ENCODE data around the gene FNIP1. TPM values are rescaled to one million over a fixed set of nuclear protein-coding genes. Genes with fewer than 3 reads are reported as not detected.

Gene FNIP1
- total and polyA plus RNA-seq, 2 of the 8 experiments (the other 6 are each of a cell fraction or from before 2014, with no cell fraction given), result 3.5 to 17.3 TPM

DNA sequence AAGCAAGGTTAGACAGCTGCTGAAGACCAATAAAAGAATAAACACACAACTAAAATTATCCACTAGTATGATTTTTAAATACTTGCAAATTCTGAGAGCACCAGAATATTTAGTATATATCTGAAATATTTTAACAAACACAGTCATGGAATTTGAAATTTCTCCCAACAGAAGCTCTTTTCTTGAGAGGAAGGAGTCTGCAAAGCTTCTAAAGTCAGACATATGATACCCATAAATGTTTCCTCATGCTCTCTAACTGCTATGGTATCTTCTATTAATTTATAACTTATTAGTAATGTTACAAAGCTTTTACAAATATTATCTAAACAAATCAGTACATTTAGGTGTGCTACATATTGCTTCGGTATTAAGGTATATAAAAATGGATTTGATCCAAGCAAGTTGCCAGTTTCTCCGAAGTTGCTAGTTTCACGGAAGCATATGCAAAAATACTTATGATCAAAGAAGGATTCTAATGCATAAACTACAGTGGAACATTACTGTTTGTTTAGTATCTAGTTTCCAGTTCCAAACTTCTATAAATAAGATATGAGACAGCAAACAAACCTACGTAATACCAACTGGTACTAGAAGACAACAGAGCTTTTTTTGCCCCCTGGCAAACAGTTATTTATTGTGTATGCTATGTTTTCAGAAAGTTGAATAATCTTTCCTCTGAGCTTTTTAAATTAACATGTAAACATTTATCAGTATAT, 22.0 kb downstream of the FNIP1 start:
- Histone ChIP-seq H2BK15ac (ENCODE audit: low read length) (no peak overlapping the region), H4K91ac (replicated peaks; ENCODE audit: insufficient read length, low read length) (no peak overlapping the region), H3K14ac (ENCODE audit: insufficient read length) (no peak overlapping the region), H3K79me2 (ENCODE audit: control insufficient read depth in 1 of 2, insufficient read depth in 2 of 2, low read length in 2 of 2) (peaks cover 0 to 76% of the 10 kb centered on the region in 2 experiments; a peak in 2 of 4 replicates), H3K9ac (replicated peaks in 1 of 4; ENCODE audit: extremely low read depth in 1 of 4, low read depth in 3 of 4, low read length in 3 of 4) (no peak overlapping the region), H3K4me1 (replicated peaks in 1 of 4; ENCODE audit: control insufficient read depth in 3 of 4, insufficient read depth in 4 of 4, low read length in 3 of 4) (no peaks in the 10 kb centered on the region), H4K20me1 (replicated peaks in 1 of 2; ENCODE audit: control insufficient read depth in 1 of 2, insufficient read depth in 2 of 2, low read length in 2 of 2) (peaks cover 4 to 5% of the 10 kb centered on the region in 2 experiments), H3K56ac (replicated peaks; ENCODE audit: insufficient read length, low read depth, low read length) (no peak overlapping the region), H2BK12ac (ENCODE audit: low read depth, low read length) (no peak overlapping the region), H2BK120ac (replicated peaks; ENCODE audit: low read depth, low read length) (no peak overlapping the region), H3K18ac (ENCODE audit: extremely low read depth, low read length) (no peak overlapping the region), H3K36me3 (ENCODE audit: control insufficient read depth in 2 of 4, insufficient read depth in 4 of 4, low read length in 3 of 4) (no peaks in the 10 kb centered on the region), H3K4me3 (ENCODE audit: extremely low read depth in 1 of 4, insufficient read depth in 2 of 4, low read depth in 3 of 4, low read length in 4 of 4) (no peak overlapping the region), H2AK5ac (ENCODE audit: low read depth, low read length) (no peak overlapping the region), H3K27ac (ENCODE audit: low read depth, low read length) (no peak overlapping the region), H3K27me3 (replicated peaks in 1 of 4; ENCODE audit: control insufficient read depth in 3 of 4, extremely low read depth in 1 of 4, insufficient read depth in 3 of 4, low read length in 3 of 4) (no peaks in the 10 kb centered on the region), H3K4ac (replicated peaks; ENCODE audit: insufficient read length, low read depth, low read length) (no peak overlapping the region), H2AFZ (ENCODE audit: low read length) (no peak overlapping the region), H3K4me2 (ENCODE audit: insufficient read depth in 1 of 2, low read depth in 2 of 2, low read length in 2 of 2) (no peak overlapping the region), H4K8ac (ENCODE audit: extremely low read depth, insufficient read depth, low read length) (no peak overlapping the region), H3K79me1 (ENCODE audit: low read depth, low read length) (no peaks in the 10 kb centered on the region; the same call in none of the 2 replicates), H3K23me2 (ENCODE audit: low read depth, low read length) (no peaks in the 10 kb centered on the region), H3K23ac (ENCODE audit: insufficient read length) (no peak overlapping the region), H4K5ac (ENCODE audit: insufficient read length, low read depth, low read length) (no peak overlapping the region), H2BK5ac (ENCODE audit: low read depth, low read length) (no peak overlapping the region), H2BK20ac (ENCODE audit: low read length) (no peak overlapping the region), H3K9me3 (ENCODE audit: insufficient read depth in 2 of 2, low read depth in 1 of 2, low read length in 1 of 2) (no peaks in the 10 kb centered on the region)
- DNase-seq (ENCODE audit: low read depth in 1 of 2, low spot score in 2 of 2), result no peak
- 96% methylated on average over 4 of the region's 4 CpGs; no CpG with 5 or more reads in 1 of the 2 experiments for WGBS, 2 experiments (ENCODE audit: extremely low coverage in 1 of 2, insufficient coverage in 1 of 2, insufficient read length in 1 of 2, insufficient replicate concordance in 2 of 2, low coverage in 1 of 2, low lambda C conversion rate in 2 of 2, missing lambda C conversion rate in 1 of 2)
- FAIRE-seq, result no peak
- POLR2A ChIA-PET (ENCODE audit: partially characterized antibody), result no interaction called here
- CTCF ChIA-PET (ENCODE audit: partially characterized antibody), result no interaction called here
- TF ChIP-seq KDM4A (IDR thresholded peaks at IDR 0.05; ENCODE audit: low read depth, low read length, severe bottlenecking), result no peak
